Cerebellar cortex (tissue), 1 donor: ENCODE measurements around the gene IGHMBP2.
A peak's percentile ranks its signal among the peaks of the same experiment; 100 is the strongest.
"Not testable (repeated sequence)": the region's sequence is repeated elsewhere in the genome, so short reads cannot be mapped to it uniquely, and the experiment has no call there.

ENCODE experiments used
- DNase-seq: peaks from one replicate; pipeline ENCODE4 v3.0.0-alpha.2; 2015; ENCODE audit warnings: low spot score

Gene IGHMBP2

GRCh38 chr11:68961245-68961644 is 57.6 kb downstream of the IGHMBP2 start:
- no peak for DNase-seq

DNA sequence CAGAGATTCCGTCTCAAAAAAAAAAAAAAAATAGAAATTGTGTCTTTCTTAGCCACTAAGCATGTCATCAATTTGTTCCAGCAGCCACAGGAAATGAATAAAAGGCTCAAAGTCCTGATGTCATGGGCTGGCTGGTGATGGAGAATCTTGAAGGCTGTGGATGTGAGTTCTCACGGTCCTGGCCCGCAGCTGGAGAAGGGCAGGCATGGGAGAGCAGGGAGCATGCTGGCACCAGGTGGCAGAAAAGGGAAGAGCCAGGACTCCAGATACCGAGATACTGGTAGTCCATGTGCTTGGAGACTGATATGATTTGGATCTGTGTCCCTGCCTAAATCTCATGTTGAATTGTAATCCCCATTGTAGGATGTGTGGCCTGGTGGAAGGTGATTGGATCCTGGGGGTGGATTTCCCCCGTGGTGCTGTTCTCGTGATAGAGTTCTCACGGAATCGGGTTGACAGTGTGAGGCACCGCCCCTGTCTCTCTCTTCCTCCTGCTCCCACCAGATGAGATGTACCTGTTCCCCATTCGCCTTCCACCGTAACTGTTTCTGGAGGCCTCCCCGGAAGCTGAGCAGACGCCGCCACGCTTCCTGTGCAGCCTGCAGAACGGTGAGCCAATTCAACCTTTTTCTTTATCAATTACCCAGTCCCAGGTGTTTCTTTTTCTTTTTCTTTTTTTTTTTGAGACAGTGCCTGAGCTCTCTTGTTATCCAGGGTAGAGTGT is 59.0 kb downstream of the IGHMBP2 start:
- peak; percentile 72 for DNase-seq

DNA sequence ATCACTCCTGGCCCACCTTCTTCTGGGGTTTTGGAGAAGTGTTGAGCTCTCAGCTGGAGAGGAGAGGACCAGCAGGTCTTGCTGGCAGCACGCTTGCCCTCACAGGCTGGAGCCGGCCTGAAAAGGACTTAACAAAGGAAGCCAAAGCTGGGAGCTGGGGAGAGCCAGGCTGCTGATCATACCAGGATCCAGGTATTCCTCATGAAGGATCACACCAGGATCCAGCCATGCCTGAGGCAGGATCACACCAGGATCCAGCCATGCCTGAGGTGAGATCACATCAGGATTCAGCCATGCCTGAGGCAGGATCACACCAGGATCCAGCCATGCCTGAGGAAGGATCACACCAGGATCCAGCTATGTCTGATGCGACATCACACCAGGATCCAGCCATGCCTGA is 60.1 kb downstream of the IGHMBP2 start:
- peak; percentile 50 for DNase-seq

DNA sequence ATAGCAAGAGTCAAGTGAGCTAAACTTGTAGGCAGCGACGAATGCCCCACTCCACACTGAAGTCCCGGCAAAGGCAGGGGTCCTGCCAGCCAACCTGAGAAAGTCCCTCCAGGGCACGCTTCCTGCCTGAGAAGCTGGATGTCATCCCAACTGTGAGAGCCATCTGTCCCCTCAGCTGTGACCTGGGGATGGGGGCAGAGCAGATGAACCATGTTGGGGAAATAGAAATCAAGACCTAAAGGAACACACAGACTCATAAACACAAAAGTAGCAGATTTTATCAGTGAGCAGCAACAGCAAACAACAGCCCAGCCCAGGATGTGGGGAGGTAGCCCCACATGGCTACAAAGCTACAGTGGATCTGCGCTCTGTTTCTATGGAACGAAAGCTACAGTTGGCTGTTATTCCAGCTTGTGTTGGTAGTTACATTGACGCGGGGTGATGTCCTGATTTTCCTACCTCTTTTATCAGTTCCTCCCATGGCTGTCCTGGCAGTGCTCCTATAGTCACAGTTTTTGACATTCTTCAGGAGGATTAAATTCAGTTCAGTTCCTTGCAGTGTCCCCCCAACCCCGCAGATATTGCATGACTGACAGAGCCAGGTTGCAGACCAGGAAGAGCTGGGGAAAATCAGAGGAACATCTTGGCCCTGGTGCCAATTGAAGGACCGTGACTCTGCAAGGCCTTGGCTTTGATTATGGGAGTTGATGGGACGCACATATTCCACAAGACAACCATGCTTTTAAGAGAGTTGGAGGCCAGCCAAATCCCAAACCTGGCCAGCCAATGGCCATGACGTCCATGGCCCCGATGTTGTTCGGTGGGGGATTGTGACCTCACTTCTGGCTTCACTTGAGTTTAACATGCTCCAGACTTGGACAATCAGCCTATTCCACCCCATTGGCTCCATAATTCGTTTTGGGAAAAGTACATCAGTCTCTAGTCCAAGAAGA is 62.5 kb downstream of the IGHMBP2 start:
- peak; percentile 82 for DNase-seq

GRCh38 chr11:68966894-68967780 is 63.4 kb downstream of the IGHMBP2 start:
- DNase-seq: no peak

DNA sequence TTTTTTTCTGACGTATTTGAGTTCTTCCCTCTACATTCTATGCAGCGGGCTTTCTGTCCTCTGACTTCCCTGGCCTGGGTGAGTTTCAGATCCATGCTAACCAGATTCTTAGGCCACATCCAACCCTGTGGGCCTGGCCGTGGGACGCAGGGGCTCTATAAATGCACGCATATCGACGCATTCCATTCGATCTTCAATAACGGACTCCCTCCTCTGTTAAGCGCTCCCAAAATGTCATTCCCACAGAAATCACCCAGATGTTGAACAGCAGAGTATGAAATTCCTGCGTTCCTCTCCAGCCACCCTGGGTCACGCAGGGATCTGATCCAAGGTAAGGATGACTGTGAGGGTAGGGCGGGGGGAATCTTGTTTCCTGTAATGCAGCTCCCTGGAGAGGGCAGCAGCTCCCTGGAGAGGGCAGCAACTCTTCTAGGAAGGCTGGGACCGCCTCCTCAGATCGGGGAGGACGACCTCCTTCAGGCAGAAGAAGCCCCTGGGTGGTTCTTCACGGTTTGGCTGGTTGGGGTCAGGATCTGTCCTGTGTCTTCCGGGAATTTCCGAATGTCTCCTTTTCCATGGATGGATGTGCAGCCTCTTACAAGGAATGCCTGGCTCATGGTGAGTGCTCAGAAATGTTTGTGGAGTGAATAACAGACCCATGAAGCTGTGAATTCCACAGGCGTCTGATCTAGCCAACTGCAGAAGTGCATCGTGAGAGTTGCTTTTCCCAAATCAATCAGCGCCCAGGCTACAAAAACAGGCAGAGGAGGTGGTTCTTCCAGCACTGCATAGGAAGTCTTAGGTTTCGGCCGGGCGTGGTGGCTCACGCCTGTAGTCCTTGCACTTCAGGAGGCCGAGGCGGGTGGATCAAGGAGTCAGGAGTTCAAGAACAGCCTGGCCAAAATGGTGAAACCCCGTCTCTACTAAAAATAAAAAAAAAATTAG is 64.9 kb downstream of the IGHMBP2 start:
- no peak for DNase-seq

- no peak for DNase-seq
Observed at GRCh38 chr11:68969386-68969785, 65.7 kb downstream of the IGHMBP2 start.

GRCh38 chr11:68970921-68971636 is 67.4 kb downstream of the IGHMBP2 start:
- no peak for DNase-seq

- no peak for DNase-seq
Observed at GRCh38 chr11:68973219-68973618, 69.5 kb downstream of the IGHMBP2 start.

GRCh38 chr11:68973706-68974105 is 70.0 kb downstream of the IGHMBP2 start:
- DNase-seq: not testable (repeated sequence)

GRCh38 chr11:68974421-68975194 is 70.9 kb downstream of the IGHMBP2 start:
- DNase-seq: peak; percentile 47

- DNase-seq: no peak
Observed at GRCh38 chr11:68976095-68976494, 72.4 kb downstream of the IGHMBP2 start.

- no peak for DNase-seq
Observed at GRCh38 chr11:68976563-68976962, 72.9 kb downstream of the IGHMBP2 start.

DNA sequence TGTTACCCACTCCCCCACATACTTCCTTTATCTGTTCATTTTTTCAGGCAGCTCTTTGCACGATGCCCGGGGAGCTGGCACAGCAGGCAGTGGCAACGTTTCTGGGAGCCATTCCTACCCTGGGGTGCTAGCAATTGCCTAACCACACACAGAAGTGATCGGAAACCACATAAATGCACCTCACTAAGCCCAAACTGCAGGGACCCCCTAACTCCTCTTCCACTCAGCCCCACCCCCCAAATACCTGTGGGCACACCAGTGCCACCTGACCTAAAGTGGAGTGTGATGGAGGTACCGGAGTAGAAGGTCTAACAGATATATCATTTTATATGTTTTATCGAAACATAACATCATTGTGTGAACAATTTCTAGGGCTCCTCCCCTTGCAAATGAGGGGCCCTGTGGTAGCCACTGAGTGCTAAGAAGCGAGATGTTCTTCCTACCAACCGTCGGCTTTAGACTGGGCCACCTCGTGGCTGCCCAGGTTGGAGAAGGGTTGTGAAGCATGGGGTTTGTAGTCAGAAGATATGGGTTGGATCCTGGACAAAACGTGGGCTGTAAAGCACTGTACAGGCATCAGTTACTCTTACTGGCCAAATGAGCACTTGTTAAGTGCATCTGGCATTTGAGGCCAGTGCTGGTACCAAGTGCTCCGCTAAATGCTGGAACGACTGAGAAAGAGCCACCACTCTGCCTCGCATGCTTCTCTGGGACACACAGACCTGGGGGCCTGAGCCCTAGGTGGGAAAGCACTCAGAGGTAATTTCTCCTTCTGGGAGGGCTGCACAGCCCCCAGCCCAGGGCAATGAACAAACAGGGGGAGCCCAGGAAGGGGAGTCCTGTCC is 74.3 kb downstream of the IGHMBP2 start:
- DNase-seq: no peak

DNA sequence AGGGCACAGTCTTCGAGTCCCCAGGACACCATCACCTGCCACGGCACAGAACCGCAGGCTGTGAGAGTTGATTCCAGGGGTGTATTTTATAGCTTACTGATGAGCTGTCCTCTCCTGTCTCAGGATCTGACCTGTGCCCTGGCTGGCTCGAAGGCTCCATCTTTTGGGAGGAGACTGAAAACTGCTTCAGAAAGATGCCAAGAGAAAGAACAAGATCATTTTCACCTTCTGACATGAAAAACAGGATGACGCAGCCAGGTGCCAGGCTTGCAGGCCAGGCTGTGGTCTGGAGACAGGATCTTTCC is 74.9 kb downstream of the IGHMBP2 start:
- no peak for DNase-seq

- DNase-seq: no peak
Observed at GRCh38 chr11:68978931-68979594, 75.4 kb downstream of the IGHMBP2 start.

DNA sequence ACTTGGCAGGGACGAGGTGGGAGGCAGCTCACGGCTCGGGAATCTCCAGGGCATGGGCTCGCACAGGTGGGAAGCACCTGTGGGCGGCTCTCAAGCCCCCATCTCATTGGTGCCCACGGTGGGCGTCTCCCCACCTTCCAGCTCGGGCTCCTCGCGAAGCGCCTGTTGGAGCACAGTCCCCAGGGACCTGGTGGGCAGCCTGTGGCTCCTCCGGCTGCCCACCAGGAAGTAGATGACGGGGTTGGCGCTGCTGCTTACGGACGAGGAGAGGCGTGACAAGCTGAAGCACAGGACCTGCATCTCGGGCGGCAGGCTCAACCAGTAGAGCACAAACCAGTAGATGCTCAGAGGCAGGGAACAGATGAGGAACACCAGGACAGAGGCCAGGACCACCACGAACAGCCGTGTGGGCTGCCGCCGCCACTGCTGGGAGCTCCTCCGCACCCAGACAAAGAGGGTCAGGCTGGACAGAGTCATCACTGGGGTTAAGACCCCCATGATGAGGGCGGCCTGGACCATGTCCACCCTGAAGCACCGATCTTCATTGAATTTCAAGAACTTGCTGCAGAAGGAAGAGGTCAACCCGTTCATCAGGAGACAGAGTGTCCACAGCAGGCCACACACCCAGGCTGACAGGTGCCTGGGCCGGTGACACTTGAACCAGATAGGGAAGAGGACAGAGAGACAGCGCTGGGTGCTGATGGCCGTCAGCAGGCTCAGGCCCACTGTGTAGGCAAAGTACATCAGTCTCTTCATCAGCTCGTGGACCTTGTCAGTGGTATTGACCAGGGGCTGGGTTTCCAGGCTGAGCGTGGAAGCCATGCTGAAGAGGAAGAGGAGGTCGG is 76.5 kb downstream of the IGHMBP2 start:
- no peak for DNase-seq

DNA sequence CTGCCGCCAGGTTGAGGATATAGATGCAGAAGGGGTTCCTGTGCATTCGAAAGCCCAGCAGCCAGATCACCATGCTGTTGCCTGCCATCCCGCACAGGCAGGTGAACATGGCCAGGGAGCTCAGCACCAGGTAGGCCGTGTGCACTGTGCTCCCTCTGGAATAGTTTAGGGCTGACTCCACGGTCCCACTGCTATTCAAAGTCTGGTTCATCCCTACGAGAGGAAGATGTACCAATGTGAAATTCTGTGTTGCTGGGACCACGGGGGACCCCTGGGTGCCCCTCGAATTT is 77.0 kb downstream of the IGHMBP2 start, which contains the start of gene MRGPRD:
TSS of gene MRGPRD (minus strand) at position 211 of the 290 bp plus-strand sequence. CDS start at position 211, 0 bp downstream.
- no peak for DNase-seq
